Non-pigmented ciliary epithelial cell (primary cell): ENCODE results near the gene TCHHL1.

Source experiments
- DNase-seq: peaks from one replicate; pipeline ENCODE4 v3.0.0-alpha.2; 2010; ENCODE audit warnings: low read depth

TCHHL1 gene

GRCh38 chr1:152089014-152089674, at the start of gene TCHHL1:
Gene TCHHL1, minus strand, starts transcription at chr1:152089064. Its CDS starts 921 bp downstream, at chr1:152088143.
- DNase-seq, result no peak

GRCh38 chr1:152137215-152137614, 48.4 kb upstream of the TCHHL1 start:
- no peak for DNase-seq

DNA sequence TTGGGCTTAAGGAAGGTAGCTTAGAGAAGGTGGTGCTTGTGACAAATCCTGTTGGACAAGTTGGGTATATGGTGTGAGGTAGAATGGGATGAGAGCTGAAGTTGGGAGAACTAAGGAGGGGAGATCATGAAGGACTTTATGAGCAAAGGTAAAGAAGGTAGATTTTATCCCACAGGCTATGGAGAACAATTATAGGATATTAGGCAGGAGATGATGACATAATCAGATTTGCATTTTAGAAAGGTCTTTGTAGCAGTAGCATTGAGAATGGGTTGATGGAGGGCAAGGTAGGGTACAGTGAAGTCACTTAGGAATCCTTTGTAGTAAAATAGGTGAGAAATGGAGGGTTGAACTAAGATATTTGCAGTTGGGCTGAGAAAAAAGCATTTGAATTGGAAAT, 41.3 kb upstream of the TCHHL1 start:
- DNase-seq, result no peak

DNA sequence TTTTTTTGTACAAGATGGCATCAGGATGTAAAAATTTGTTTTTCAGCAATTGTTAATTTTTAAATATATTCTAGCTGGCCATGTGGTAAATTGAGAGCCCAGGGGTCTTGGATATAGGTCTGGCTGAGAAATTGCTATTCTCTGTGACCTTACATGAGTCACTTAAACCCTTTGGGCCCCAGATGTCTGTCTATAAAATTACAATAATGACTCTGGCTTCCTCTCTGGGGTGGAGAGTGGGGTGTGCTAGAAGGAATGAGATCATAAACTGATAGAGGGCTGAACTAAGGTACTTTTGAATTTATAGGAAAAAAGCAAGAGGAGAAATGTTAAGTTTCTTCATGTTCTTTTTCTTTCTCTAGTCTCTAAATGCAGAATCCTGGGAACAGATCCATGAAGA, 38.8 kb upstream of the TCHHL1 start:
- no peak for DNase-seq

GRCh38 chr1:152125834-152126443, 37.1 kb upstream of the TCHHL1 start:
- DNase-seq, result no peak

DNA sequence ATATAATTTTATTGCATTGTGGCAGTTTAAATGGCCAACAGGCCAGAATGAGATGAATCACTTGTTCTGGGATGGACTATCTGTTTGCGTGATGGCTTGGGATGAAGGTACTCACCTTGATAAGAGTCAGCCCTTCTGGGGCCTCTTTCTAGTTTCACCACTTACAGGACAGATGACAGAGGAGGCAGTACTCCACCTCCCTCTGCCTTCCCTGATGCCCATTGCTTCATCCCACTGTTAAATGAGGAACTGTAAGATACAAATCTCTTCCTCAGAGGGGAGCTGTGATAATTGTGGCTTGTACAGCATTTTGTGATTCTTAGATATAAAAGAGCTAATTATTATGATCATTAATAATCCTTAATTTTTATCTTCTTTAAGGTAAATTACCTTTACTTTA, 30.1 kb upstream of the TCHHL1 start:
- no peak for DNase-seq

- DNase-seq, result no peak
Measured at GRCh38 chr1:152115344-152115743, 26.5 kb upstream of the TCHHL1 start, which contains the start of gene TCHH. Gene TCHH, minus strand, starts transcription at chr1:152115444. Its CDS starts 1,364 bp downstream, at chr1:152114080.

- DNase-seq, result no peak
Measured at GRCh38 chr1:152112885-152113432, 24.1 kb upstream of the TCHHL1 start.

- DNase-seq, result no peak
Measured at GRCh38 chr1:152112101-152112884, 23.4 kb upstream of the TCHHL1 start.

- DNase-seq, result no peak
Measured at GRCh38 chr1:152111515-152111968, 22.7 kb upstream of the TCHHL1 start.

GRCh38 chr1:152110860-152111514, 22.1 kb upstream of the TCHHL1 start:
- no peak for DNase-seq

DNA sequence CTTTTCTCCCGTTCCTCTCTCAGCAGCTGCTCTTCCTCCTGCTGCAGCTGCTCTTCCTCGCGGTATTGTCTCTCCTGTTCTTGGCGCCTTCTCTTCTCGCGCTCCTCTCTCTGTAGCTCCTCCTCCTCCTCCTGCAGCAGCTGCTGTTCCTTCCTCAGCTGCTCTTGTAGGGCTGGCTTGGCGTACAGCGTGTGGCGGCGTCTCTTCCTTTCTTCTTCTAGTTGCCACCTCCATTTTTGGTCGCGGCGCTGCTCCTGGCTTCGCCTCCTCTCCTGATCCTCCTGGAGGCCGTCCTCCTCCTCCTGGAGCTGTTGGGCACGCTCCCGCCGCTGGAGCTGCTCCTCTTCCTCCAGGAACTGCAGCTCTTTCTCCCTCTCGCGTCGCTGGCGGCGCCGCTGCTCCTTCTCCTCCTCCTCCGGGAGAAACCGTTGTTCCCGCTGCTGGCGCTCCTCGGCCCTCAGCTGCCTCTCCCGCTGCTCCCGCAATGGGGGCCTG, 21.5 kb upstream of the TCHHL1 start:
- no peak for DNase-seq

- no peak for DNase-seq
Measured at GRCh38 chr1:152109998-152110294, 21.1 kb upstream of the TCHHL1 start.

- DNase-seq, result no peak
Measured at GRCh38 chr1:152109231-152109997, 20.6 kb upstream of the TCHHL1 start.

DNA sequence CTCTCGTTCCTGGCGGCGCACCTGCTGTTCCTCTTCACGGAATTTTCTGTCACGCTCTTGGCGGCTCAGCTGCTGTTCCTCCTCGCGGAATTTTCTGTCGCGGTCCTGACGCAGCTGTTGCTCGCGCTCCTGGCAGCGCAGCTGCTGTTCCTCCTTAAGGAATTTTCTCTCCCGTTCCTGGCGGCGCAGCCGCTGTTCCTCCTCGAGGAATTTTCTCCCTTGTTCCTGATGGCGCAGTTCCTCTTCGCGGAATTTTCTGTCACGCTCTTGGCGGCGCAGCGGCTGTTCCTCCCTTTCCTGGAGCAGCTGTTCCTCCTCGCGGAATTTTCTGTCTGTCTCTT, 20.0 kb upstream of the TCHHL1 start:
- no peak for DNase-seq

GRCh38 chr1:152107984-152108881, 19.4 kb upstream of the TCHHL1 start:
- DNase-seq, result no peak

DNA sequence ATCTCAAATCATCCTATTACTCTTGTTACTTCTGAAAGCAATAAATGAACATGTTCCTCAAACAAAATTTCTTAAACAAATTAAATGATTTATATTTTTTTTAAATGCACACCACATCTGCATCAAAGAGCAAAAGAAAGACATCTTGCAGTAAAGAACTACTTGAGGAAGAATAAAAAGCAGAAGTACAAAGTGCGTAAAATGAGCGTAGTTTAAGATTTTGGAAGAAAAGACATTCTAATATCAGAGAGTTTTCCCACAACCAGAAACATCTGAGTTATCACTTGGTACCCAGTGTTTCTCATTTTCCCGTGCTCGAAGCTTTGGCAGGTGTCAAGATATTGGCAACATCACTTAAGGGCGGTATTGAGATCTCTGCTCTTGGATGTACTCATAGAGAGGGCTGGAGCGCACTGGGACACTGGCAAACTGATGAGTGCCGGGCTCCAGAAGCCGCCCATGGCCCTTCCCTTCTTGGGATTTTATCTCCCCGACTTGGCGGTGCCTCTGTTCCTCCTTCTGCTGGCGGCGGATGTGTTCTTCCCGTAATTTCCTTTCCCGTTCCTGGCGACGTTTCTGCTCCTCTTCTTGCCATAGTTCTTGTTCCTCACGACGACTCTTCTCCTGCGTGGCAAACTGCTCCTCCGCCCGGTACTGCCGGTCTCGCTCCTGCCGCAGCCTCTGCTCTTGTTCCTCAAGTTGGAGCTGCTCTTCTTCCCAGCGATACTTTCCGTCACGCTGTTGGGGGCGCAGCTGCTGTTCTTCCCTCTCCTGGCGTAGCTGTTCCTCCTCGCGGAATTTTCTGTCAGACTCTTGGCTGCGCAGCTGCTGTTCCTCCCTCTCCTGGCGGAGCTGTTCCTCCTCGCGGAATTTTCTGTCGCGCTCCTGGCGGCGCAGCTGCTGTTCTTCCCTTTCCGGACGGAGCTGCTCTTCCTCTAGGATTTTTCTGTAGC, 18.4 kb upstream of the TCHHL1 start:
- DNase-seq, result no peak

- no peak for DNase-seq
Measured at GRCh38 chr1:152104854-152105253, 16.0 kb upstream of the TCHHL1 start.

DNA sequence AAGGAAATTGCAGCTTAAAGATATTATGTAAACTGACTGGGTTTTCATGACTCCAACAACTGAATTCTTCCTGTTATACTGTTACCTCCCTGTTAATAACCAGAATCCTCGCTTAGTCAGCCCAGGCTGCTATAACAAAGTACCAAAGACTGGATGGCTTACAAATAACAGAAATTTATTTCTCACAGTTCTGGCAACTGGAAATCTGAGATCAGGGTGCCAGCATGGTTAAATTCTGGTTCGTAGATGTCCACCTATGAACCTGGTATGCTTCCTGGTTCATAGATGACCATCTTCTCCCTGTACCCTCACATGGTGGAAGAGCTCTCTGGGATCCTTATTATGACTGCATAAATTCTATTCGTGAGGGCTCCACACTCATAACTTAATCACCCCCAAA, 8.1 kb upstream of the TCHHL1 start:
- DNase-seq, result no peak
